IPS-NIHi11 (cell line): ENCODE results near the gene EFCAB6.

Source experiments
- DNase-seq: peaks from one replicate; pipeline ENCODE4 v3.0.0; 2012; ENCODE audit warnings: mixed read lengths, low spot score

EFCAB6 gene

GRCh38 chr22:43570531-43571165 lies 241.5 kb downstream of the EFCAB6 start:
- peak; percentile 38 for DNase-seq

- no peak for DNase-seq
Measured at GRCh38 chr22:43569111-43569510, 243.0 kb downstream of the EFCAB6 start.

DNA sequence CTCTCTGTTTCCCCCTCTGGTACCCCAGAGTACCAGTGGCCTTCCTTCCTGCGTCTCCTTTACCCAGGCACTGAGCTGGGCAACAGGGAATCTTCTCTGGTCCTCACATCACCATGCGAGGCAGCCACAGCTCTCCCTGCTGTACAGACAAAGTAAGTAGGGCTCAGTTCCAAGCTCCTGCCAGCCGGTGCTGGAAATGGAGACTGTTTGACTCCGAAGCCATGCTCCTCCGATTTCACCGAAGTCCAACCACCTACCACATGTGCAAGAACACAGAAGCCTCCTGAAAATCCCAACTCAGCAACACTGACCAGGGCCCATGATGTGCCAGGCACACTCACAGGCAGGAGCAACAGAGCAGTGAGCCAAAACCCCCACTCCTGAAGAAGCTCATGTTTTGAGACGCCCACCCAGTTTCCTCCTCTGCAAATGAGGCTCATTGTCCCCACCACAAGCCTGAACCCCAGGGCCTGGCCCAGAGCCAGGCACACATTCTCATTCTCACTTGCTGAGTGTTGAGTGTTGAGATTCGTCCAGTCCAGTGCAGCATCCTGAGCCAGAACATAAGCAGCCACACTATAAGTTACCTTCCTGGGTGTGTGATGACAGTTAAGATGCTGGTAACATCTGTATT lies 244.3 kb downstream of the EFCAB6 start:
- DNase-seq = no peak

- DNase-seq = no peak
Measured at GRCh38 chr22:43566561-43567332, 245.4 kb downstream of the EFCAB6 start.

DNA sequence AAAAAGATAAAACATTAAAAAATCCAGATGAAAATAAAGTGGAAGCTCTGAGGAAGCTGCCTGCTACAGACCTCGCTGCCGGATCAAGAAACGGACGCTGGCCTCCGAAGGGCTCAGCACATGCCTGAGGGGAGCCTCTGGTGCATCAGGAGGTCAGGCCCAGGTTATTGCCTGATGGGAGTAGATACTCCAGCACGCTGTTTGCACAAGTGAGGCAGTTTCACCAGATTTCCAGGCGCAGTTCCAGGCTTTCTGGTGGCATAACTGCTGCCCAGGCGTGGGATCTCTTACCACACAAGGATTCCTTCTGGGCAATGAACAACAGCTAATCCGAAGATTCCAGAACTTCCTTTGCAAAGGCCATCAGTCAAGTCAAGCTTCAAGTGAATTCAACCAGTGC lies 246.1 kb downstream of the EFCAB6 start:
- DNase-seq = no peak

DNA sequence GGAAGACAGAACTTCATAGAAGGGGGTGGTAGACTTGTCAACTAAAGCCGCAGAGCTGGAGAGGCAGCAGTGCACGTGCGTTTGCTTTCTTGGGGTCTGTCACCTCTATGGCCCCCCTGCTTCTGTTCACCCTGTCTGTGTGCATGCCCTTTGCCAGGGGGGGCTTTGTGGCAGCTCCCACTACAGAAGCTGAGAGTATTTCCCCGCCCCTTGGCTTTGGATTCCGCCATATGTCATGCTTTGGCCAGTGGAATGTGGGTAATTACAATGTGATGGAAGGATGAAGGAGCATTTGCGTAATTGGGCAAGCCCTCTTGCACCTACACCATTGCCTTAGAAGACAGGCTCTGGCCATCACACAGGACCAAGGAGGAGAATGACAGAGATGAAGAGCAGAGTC lies 247.2 kb downstream of the EFCAB6 start:
- DNase-seq = no peak

GRCh38 chr22:43563571-43563970 lies 248.5 kb downstream of the EFCAB6 start:
- no peak for DNase-seq

DNA sequence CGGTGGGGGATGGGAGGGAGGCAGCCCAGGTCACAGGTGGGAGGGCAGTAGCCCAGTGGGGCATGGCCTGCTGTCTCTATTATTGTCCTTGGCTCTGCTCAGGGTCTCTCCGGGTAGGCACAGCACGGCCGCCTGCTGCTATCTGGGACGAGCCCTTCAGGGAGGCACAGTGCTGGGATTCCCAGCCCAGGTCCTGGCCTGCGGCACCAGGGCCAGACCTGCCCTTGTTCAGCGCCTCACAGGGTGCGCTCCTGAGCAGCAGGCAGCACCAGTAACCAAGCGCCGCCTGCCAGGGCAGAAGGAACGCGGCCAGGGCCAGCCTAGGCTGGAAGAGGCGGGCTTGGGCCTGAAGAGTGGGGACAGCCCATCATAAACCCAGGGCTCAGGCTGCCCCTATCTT lies 249.3 kb downstream of the EFCAB6 start:
- DNase-seq = peak; percentile 35

DNA sequence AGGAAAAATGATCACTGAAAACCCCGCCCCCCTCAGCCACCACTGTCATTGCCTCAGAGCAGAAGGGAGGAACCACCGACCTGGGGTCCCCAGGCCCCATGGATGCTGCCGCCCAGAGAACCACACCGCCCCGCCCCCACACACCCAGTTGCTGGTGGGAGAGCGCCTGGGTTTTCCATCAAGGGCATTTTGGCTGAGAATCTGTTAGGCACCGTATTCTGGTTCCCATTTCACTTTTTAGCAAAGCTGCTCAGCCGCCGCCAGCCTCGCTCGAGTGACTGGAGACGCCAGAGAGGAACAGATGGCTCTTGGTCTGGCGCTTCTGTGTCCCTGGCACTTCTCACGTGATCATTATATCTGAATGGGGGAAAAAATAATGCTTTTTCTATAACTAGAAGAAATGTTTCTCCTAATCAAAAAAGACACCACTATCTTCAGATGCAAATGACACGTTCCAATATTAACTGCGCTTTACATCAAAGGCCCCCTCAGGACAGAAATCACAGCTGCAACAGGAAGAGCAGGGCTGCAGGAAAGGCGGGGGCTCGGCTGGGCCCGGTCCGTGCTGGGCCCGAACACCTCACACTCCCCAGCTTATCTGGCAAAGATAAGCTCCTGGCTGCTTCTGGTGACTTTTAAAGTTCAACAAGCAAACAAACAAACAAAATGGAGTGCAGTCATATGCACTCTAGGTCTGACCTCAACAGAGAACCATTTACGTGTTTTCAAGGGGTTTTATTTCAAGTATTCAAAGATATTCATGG lies 250.5 kb downstream of the EFCAB6 start:
- DNase-seq = no peak

- DNase-seq = no peak
Measured at GRCh38 chr22:43560651-43561050, 251.5 kb downstream of the EFCAB6 start.

- no peak for DNase-seq
Measured at GRCh38 chr22:43555561-43556515, 256.3 kb downstream of the EFCAB6 start.

DNA sequence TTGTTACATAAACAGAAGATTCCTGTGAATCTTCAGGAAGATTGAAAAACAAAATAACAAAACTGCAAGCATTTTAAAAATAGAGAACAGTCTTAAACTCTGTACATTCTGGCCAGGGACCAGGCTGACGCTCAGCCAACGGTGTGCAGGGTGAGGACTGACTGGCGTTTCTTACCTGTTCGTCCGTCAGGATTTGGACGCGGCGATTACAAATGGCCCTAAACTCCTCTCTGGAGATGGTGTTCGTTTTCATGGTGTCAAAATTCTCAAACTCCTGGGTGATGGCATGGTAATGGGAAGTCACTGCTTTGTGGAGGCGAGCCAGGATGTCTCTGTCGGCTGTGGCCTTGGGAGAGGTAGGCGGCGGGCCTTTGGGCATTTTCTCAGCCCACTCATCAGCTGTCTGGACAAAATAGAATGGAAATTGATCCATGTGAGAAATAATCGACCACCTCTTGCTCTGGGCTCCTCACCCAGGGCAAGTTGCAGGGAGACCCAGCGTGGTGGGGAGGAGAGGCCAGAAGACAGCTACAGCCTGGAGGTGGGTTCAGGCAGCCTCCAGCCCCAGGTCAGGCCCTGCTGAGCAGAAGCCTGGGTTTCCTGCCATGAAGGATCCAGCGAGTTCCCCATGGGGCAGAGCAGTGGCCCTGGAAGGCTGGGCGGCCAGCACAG lies 257.3 kb downstream of the EFCAB6 start:
- no peak for DNase-seq

DNA sequence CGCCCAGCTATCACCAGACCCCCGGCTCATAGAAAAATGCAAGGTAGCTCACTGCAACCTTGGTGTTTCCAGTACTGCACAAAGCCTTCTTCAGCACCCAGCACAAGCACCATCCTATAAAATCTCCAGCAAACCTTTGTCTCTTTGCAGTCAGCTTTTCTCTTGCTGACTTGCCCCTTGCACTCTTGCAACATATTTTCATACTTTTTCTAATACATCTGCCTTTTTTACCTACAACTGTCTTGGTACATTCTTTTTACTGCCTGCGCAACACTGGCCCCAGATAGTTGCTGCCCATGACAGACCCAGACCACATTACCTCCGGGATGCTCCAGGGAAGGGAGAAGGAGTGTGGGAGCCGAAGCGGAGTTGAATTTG lies 257.9 kb downstream of the EFCAB6 start:
- DNase-seq = no peak

- DNase-seq = no peak
Measured at GRCh38 chr22:43553451-43554258, 258.4 kb downstream of the EFCAB6 start.

DNA sequence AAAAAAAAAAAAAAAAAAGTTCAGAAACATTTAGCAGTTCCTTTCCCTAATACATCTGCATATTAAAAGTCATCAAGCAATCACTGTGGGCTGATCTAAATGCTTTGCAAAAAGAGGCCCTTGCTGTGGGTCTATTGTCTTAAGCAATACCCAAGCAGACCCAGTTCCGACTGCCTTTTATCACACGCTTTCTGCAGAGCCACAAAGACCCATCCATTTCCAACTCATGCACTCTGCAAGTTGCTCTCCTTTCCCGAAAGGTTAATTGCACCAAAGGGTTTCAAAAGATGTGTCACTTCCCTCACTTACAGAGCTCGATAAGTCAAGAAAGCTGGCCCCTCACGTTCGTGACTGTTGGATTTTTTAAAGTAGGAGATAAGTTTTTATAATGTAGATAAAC lies 261.4 kb downstream of the EFCAB6 start:
- DNase-seq = no peak

DNA sequence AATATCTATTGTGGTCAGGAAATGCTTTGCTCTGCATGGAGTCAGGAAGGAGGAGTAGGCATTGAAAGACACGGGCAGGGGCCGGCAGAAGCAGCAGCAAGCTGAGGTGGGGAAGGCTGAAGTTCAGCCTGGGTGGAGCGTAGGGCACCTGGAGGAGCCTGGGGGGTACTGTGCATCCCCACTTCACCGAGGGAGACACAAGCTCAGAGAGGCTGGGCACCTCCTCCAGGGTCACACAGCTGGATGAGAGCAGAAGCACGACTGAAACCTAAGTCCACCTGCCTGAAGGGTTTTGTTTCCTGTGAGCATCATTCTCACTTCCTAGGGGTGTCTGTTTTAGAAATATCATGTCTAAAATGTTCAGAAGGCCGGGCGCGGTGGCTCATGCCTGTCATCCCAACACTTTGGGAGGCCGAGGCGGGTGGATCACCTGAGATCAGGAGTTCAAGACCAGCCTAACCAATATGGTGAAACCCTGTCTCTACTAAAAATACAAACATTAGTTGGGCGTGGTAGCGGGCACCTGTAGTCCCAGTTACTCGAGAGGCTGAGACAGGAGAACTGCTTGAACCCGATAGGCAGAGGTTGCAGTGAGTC lies 262.0 kb downstream of the EFCAB6 start:
- DNase-seq = no peak

- DNase-seq = no peak
Measured at GRCh38 chr22:43546186-43546585, 265.9 kb downstream of the EFCAB6 start.

GRCh38 chr22:43544289-43544673 lies 267.8 kb downstream of the EFCAB6 start:
- no peak for DNase-seq

DNA sequence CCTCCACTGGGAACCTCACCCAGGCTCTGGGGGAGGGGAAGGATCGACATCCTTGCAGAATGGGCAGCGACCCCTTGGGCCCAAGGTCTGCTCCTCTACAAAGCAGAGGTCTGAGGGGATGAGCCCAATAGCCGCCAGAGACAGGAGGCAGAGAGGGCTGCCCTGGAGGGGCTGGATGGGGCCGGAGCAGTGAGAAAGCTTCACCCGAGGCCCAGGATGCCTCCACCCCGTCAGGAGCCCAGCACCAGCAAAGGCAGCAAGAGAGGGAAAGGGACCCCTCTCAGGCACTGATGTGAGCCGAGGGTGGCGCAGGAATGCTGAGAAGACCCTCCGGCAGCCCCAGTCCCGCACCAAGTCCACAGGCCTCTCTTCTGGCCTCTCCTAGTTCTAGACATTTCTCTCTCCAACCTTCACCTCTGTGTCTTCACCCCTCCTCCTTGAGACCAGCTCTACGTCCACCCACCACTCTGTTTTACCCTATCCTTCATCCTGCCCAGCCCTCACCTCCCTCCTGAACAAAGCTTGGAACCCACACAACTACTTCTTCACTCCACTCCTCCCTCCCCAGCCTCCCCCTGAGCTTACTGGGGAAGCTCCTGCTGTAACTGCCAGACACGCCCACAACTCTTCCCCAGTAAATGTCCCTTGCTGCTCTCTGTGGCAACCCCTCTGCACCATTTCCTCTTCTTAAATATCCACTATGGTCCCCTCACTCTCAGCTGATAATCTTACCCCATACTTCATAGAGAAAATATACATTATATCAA lies 268.4 kb downstream of the EFCAB6 start:
- DNase-seq = no peak
